ENCODE results near the gene GTPBP6.
"Not testable (repeated sequence)": the region's sequence is repeated elsewhere in the genome, so short reads cannot be mapped to it uniquely, and the experiment has no call there.

The GTPBP6 gene

GRCh38 chrX:352181-352580 is 33.6 kb upstream of the GTPBP6 start:
- Histone ChIP-seq H3K36me3 (ENCODE audit: low read length) (no peaks in the 10 kb centered on the region), H3K9me3 (ENCODE audit: insufficient read depth, low read length) (no peaks in the 10 kb centered on the region), H3K4me3 (ENCODE audit: insufficient read depth, low read length, poor library complexity, severe bottlenecking) (no peak overlapping the region), H3K9me2 (replicated peaks; ENCODE audit: insufficient read depth, low read length) (no peaks in the 10 kb centered on the region), H4K20me1 (ENCODE audit: low read depth, low read length) (no peaks in the 10 kb centered on the region), H3K4me2 (ENCODE audit: low read depth, low read length, poor library complexity, severe bottlenecking) (no peak overlapping the region), H3K9ac (ENCODE audit: low read length) (no peak overlapping the region), H3K27me3 (ENCODE audit: low read length) (no peaks in the 10 kb centered on the region), H2AFZ (ENCODE audit: low read depth, low read length, severe bottlenecking) (no peak overlapping the region), H3F3A (ENCODE audit: insufficient read depth) (no peaks in the 10 kb centered on the region), H3K27ac (ENCODE audit: low read depth, low read length) (no peak overlapping the region), H3K79me2 (ENCODE audit: insufficient read depth, low read length) (no peaks in the 10 kb centered on the region)
- no peak for TF ChIP-seq EZH2phosphoT487 (conservative IDR thresholded peaks at IDR 0.05; ENCODE audit: low read length)
- TF ChIP-seq CTCF (IDR thresholded peaks at IDR 0.05; ENCODE audit: insufficient read depth, low read length, poor library complexity, severe bottlenecking): no peak

- Histone ChIP-seq H3K27me3 (ENCODE audit: low read length) (no peaks in the 10 kb centered on the region), H3F3A (ENCODE audit: insufficient read depth) (no peaks in the 10 kb centered on the region), H3K27ac (ENCODE audit: low read depth, low read length) (no peak overlapping the region), H3K9me2 (replicated peaks; ENCODE audit: insufficient read depth, low read length) (no peaks in the 10 kb centered on the region), H3K4me3 (ENCODE audit: insufficient read depth, low read length, poor library complexity, severe bottlenecking) (no peak overlapping the region), H3K36me3 (ENCODE audit: low read length) (no peaks in the 10 kb centered on the region), H4K20me1 (ENCODE audit: low read depth, low read length) (no peaks in the 10 kb centered on the region), H3K79me2 (ENCODE audit: insufficient read depth, low read length) (no peaks in the 10 kb centered on the region), H3K9me3 (ENCODE audit: insufficient read depth, low read length) (no peaks in the 10 kb centered on the region), H2AFZ (ENCODE audit: low read depth, low read length, severe bottlenecking) (no peak overlapping the region), H3K9ac (ENCODE audit: low read length) (no peak overlapping the region), H3K4me2 (ENCODE audit: low read depth, low read length, poor library complexity, severe bottlenecking) (no peak overlapping the region)
- TF ChIP-seq EZH2phosphoT487 (conservative IDR thresholded peaks at IDR 0.05; ENCODE audit: low read length) (no peak), CTCF (IDR thresholded peaks at IDR 0.05; ENCODE audit: insufficient read depth, low read length, poor library complexity, severe bottlenecking) (no peak)
Measured at GRCh38 chrX:351736-352135, 33.1 kb upstream of the GTPBP6 start.

- H3K4me3 ChIP-seq (ENCODE audit: insufficient read depth, low read length, poor library complexity, severe bottlenecking); H3K36me3 ChIP-seq (ENCODE audit: low read length); H3K9ac ChIP-seq (ENCODE audit: low read length); H3K27ac ChIP-seq (ENCODE audit: low read depth, low read length); H3K9me3 ChIP-seq (ENCODE audit: insufficient read depth, low read length); H3K4me2 ChIP-seq (ENCODE audit: low read depth, low read length, poor library complexity, severe bottlenecking); H3F3A ChIP-seq (ENCODE audit: insufficient read depth); H2AFZ ChIP-seq (ENCODE audit: low read depth, low read length, severe bottlenecking); H4K20me1 ChIP-seq (ENCODE audit: low read depth, low read length); H3K79me2 ChIP-seq (ENCODE audit: insufficient read depth, low read length); H3K9me2 ChIP-seq (replicated peaks; ENCODE audit: insufficient read depth, low read length); H3K27me3 ChIP-seq (ENCODE audit: low read length): not testable (repeated sequence)
Measured at GRCh38 chrX:351324-351641, 32.7 kb upstream of the GTPBP6 start.

GRCh38 chrX:350534-351323 is 32.1 kb upstream of the GTPBP6 start:
- Histone ChIP-seq H3K4me3 (ENCODE audit: insufficient read depth, low read length, poor library complexity, severe bottlenecking) (no peak overlapping the region), H3K36me3 (ENCODE audit: low read length) (no peaks in the 10 kb centered on the region), H3K27ac (ENCODE audit: low read depth, low read length) (no peak overlapping the region), H2AFZ (ENCODE audit: low read depth, low read length, severe bottlenecking) (no peak overlapping the region), H3K79me2 (ENCODE audit: insufficient read depth, low read length) (no peaks in the 10 kb centered on the region), H3K9me2 (replicated peaks; ENCODE audit: insufficient read depth, low read length) (no peaks in the 10 kb centered on the region), H3K27me3 (ENCODE audit: low read length) (no peaks in the 10 kb centered on the region), H3K4me2 (ENCODE audit: low read depth, low read length, poor library complexity, severe bottlenecking) (no peak overlapping the region), H3F3A (ENCODE audit: insufficient read depth) (no peaks in the 10 kb centered on the region), H3K9ac (ENCODE audit: low read length) (no peak overlapping the region), H3K9me3 (ENCODE audit: insufficient read depth, low read length) (no peaks in the 10 kb centered on the region), H4K20me1 (ENCODE audit: low read depth, low read length) (no peaks in the 10 kb centered on the region)
- TF ChIP-seq CTCF (IDR thresholded peaks at IDR 0.05; ENCODE audit: insufficient read depth, low read length, poor library complexity, severe bottlenecking) (no peak), EZH2phosphoT487 (conservative IDR thresholded peaks at IDR 0.05; ENCODE audit: low read length) (no peak)

Measured in SU-DHL-6 (cell line).